Cardiac muscle cell (in vitro differentiated cells and primary cell): ENCODE results near the gene RBSN. TPM values are rescaled to one million over a fixed set of nuclear protein-coding genes. Genes with fewer than 3 reads are reported as not detected.

Experiments used
- DNase-seq, 2 donors: peaks; one replicate each; pipeline versions ENCODE4 v3.0.0 to v3.0.0-alpha.2; 2010 to 2017; ENCODE audit warnings: low read depth in 1 of 2, low spot score in 1 of 2
- H3K27ac ChIP-seq: fragments of 200-600 bp; sonication (generic); 2 replicates; pipeline ENCODE4 v1.5.1; 2016
- H3K27me3 ChIP-seq: fragments of 200-600 bp; sonication (generic); 2 replicates; pipeline ENCODE4 v1.6.0; 2016; ENCODE audit warnings: control low read depth
- H3K36me3 ChIP-seq: fragments of 200-600 bp; sonication (generic); 2 replicates; pipeline ENCODE4 v1.5.1; 2016; ENCODE audit warnings: control low read depth
- H3K4me1 ChIP-seq: fragments of 200-600 bp; sonication (generic); 2 replicates; pipeline ENCODE4 v1.8.1; 2017; ENCODE audit warnings: low read depth, mild to moderate bottlenecking, mixed run types
- H3K4me3 ChIP-seq: fragments of 200-600 bp; sonication (generic); 2 replicates; pipeline ENCODE4 v1.5.1; 2016; ENCODE audit warnings: mild to moderate bottlenecking
- H3K9me3 ChIP-seq: fragments of 200-600 bp; sonication (generic); 2 replicates; pipeline ENCODE4 v1.5.1; 2017; ENCODE audit warnings: low read depth, mild to moderate bottlenecking, control low read depth
- CTCF ChIP-seq: IDR thresholded peaks from 2 replicates; pipeline ENCODE4 v1.5.1; 2012; ENCODE audit warnings: low read depth, mild to moderate bottlenecking, low read length
- polyA plus RNA-seq: library from polyadenylated mRNA; unstranded; fragments of >200 nt; fragmentation: Nextera tagmentation; extraction: Ambion mirVana; gene quantifications from 2 replicates; pipeline ENCODE4 v1.2.1, GENCODE V29; 2016
- total RNA-seq: library from RNA; depleted of rRNA; stranded (reverse); fragments of >200 nt; gene quantifications from 2 replicates; pipeline ENCODE4 v1.2.3, GENCODE V29; 2016

The RBSN gene
- total and polyA plus RNA-seq, 2 experiments from 2014 or later = 22.6 to 32.0 TPM

DNA sequence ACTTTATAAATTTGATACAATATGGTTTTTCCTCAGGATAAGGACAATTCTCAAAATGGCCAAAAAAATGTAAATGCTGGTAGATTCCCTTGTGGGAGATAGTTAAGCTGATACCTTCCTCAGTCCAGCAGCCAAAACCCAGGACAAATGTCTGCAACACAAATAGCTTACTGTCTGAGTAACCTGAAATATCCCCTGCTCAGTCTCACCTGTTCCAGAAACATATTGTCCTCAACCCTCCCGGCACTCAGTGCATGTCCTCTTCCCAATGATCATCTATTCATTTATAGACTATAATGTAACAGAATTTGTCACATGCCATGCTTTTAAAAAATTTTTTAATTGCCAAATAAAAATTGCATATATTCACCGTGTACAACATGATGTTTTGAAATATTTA lies 12.2 kb downstream of the RBSN start:
- Histone ChIP-seq H3K4me1 (no peaks in the 10 kb centered on the region), H3K9me3 (no peaks in the 10 kb centered on the region), H3K27ac (no peak overlapping the region), H3K4me3 (no peak overlapping the region), H3K27me3 (no peaks in the 10 kb centered on the region), H3K36me3 (peaks cover 54% of the 10 kb centered on the region)
- DNase-seq = no peak
- no peak for TF ChIP-seq CTCF

DNA sequence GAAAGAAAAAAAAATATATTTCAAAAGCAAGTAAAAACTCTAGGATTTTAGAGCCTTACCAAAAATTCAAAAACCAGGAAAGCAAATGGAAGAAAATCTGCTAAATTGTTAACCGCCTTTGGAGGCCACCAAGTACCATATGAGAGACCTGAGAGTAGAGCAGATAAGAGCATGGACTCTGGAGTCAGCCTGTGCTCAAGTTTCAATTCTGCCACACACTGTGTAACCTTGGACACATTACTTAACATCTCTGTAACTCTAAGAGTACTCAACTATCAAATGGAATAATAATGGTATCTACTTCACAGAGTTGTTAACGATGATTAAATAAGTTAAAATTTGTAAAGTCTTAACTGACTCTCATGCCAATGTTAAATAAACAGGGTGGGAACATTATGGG lies 12.7 kb downstream of the RBSN start:
- Histone ChIP-seq H3K27ac (no peak overlapping the region), H3K4me1 (no peaks in the 10 kb centered on the region), H3K9me3 (no peaks in the 10 kb centered on the region), H3K36me3 (peaks cover 54% of the 10 kb centered on the region), H3K4me3 (no peak overlapping the region), H3K27me3 (no peaks in the 10 kb centered on the region)
- no peak for TF ChIP-seq CTCF
- DNase-seq = no peak

DNA sequence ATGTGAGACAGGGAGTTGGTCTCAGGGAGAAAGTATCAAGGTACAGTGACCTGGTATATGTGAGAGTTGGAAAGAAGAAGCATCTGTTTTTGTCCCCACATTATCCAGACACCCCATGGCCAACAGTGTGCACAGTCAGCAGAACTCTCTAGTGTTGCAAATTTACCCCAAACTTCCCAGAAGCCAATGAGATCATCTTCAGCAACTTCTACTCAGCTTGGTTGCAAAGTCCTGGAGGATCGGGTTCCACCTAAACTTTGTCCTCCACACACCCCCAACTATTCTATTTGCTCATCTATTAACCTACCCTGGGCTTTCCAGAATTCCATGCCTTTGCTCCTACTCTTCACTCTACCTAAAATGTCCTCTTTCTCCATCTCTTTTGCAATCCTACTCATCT lies 15.7 kb downstream of the RBSN start:
- Histone ChIP-seq H3K36me3 (peaks cover 45% of the 10 kb centered on the region), H3K27ac (no peak overlapping the region), H3K4me3 (no peak overlapping the region), H3K9me3 (no peaks in the 10 kb centered on the region), H3K4me1 (no peaks in the 10 kb centered on the region), H3K27me3 (no peaks in the 10 kb centered on the region)
- no peak for TF ChIP-seq CTCF
- DNase-seq = no peak

DNA sequence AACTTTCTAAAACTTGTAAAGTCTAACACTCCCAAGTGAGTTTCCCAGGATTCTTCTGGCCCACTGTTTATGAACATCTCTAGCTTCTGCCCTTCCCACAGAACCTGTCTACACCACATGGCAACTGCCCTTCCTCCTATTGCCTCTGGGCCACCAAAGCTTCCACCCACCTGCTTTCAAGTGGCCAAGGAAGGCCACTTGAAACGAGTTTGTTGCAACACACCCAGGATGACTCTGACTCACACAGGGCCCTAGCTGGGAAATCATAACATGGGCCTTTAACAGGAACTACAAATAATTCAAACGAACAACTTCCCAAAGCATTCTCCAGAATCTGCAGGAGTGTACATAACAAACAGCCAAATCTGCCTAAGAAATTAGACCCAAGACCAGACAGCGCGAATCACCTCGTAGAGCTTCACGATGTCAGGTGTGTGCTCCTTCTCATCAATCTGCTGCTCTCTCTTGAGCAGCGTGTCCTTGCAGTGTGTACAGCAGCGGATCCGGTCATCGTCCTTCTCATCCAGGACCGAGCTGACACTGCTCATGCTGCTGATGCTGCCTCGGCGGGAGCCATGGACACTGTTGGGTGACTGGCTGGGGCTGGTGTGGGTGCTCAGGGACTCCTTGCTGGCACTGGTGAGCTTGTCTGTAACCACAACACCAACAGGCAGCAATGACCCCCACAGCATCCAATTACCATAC lies 16.8 kb downstream of the RBSN start:
- no peak for TF ChIP-seq CTCF
- Histone ChIP-seq H3K27me3 (no peaks in the 10 kb centered on the region), H3K4me3 (no peak overlapping the region), H3K27ac (no peak overlapping the region), H3K9me3 (no peaks in the 10 kb centered on the region), H3K36me3 (peaks cover 52% of the 10 kb centered on the region), H3K4me1 (no peaks in the 10 kb centered on the region)
- peak in 1 of 2 donors; percentile 3 for DNase-seq

DNA sequence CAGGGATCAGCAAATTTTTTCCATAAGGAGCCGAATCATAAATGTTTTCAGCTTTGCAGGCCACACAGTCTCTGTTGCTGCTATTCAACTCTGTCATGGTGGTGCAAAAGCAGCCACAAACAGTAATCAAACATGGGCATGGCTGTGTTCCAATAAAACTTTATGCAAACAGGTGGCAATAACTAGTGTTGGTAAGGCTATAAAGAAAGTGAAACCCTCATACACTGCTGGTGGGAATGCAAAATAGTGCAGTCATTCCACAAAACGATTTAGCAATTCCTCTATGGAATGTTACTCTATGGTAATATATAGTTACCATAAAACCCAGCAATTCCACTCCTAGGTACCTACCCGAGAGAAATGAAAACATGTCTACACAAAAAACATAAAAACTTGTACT lies 19.9 kb downstream of the RBSN start:
- Histone ChIP-seq H3K9me3 (no peaks in the 10 kb centered on the region), H3K4me1 (no peaks in the 10 kb centered on the region), H3K27me3 (no peaks in the 10 kb centered on the region), H3K36me3 (peaks cover 63% of the 10 kb centered on the region), H3K4me3 (no peak overlapping the region), H3K27ac (no peak overlapping the region)
- TF ChIP-seq CTCF = no peak
- DNase-seq = no peak
